ENCODE measurements around the gene BEST4. TPM values are rescaled to one million over a fixed set of nuclear protein-coding genes. Genes with fewer than 3 reads are reported as not detected.

The BEST4 gene
- total and polyA plus RNA-seq, 2 of the 13 experiments (the other 11 are each of a cell fraction or from before 2014, with no cell fraction given) = 0.77 to 1.4 TPM

DNA sequence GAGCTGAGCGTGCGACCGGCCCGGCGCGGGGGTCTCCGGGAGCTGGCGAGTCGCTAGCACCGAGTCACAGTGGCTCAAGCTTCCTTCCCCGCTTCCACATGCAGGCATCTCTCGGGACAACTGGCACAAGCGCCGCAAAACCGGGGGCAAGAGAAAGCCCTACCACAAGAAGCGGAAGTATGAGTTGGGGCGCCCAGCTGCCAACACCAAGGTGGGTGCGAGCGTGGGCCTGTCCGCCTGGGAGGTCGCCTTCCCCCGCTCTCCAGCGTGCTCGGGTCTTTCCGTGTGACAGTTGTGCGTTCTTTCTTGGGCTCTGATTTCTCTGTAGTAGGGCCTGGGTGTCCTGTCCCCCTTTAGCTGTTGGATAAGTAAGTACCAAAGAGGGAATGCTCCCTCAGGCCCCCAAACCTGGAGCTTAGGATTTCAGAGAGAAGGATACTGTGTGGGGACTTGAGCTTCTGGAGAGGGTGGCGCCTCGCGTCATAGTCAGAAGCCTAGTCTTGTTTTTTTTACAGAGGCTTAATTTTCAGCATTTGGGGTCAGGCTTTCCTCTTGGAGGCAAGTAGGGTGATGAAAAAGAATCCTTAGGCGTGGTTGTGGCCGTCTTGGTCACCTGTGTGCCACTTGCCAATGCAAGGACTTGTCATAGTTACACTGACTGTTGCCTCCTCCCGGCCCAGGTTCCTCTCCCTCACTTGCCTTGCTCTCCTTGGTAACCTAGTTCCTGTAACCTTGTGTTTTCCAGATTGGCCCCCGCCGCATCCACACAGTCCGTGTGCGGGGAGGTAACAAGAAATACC lies 11.8 kb downstream of the BEST4 start (continued):
- TF ChIP-seq ZSCAN22 (CRISPR knock-in tag; IDR thresholded peaks at IDR 0.05) = peak; percentile 38; the same call in 1 of the 2 replicates
- TF ChIP-seq, protein P1, sequence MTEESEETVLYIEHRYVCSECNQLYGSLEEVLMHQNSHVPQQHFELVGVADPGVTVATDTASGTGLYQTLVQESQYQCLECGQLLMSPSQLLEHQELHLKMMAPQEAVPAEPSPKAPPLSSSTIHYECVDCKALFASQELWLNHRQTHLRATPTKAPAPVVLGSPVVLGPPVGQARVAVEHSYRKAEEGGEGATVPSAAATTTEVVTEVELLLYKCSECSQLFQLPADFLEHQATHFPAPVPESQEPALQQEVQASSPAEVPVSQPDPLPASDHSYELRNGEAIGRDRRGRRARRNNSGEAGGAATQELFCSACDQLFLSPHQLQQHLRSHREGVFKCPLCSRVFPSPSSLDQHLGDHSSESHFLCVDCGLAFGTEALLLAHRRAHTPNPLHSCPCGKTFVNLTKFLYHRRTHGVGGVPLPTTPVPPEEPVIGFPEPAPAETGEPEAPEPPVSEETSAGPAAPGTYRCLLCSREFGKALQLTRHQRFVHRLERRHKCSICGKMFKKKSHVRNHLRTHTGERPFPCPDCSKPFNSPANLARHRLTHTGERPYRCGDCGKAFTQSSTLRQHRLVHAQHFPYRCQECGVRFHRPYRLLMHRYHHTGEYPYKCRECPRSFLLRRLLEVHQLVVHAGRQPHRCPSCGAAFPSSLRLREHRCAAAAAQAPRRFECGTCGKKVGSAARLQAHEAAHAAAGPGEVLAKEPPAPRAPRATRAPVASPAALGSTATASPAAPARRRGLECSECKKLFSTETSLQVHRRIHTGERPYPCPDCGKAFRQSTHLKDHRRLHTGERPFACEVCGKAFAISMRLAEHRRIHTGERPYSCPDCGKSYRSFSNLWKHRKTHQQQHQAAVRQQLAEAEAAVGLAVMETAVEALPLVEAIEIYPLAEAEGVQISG (CRISPR knock-in tag; IDR thresholded peaks at IDR 0.05) = no peak
- no peak for TF ChIP-seq ZNF224 (CRISPR knock-in tag; IDR thresholded peaks at IDR 0.05)
- no peak for TF ChIP-seq TOPORS (CRISPR knock-in tag; IDR thresholded peaks at IDR 0.05)
- TF ChIP-seq, protein P2, sequence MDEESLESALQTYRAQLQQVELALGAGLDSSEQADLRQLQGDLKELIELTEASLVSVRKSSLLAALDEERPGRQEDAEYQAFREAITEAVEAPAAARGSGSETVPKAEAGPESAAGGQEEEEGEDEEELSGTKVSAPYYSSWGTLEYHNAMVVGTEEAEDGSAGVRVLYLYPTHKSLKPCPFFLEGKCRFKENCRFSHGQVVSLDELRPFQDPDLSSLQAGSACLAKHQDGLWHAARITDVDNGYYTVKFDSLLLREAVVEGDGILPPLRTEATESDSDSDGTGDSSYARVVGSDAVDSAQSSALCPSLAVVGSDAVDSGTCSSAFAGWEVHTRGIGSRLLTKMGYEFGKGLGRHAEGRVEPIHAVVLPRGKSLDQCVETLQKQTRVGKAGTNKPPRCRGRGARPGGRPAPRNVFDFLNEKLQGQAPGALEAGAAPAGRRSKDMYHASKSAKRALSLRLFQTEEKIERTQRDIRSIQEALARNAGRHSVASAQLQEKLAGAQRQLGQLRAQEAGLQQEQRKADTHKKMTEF (CRISPR knock-in tag; IDR thresholded peaks at IDR 0.05) = no peak
- TF ChIP-seq GFI1 (CRISPR knock-in tag; IDR thresholded peaks at IDR 0.05; ENCODE audit: borderline replicate concordance) = no peak
- no peak for TF ChIP-seq TSC22D2 (CRISPR knock-in tag; IDR thresholded peaks at IDR 0.05; ENCODE audit: borderline replicate concordance)
- TF ChIP-seq ZNF260 (CRISPR knock-in tag; IDR thresholded peaks at IDR 0.05; ENCODE audit: borderline replicate concordance, low read depth) = no peak
- TF ChIP-seq ZFP1 (CRISPR knock-in tag; IDR thresholded peaks at IDR 0.05) = no peak
- no peak for TF ChIP-seq ARID2 (CRISPR knock-in tag; IDR thresholded peaks at IDR 0.05; ENCODE audit: borderline replicate concordance)
- TF ChIP-seq ESRRA (CRISPR knock-in tag; IDR thresholded peaks at IDR 0.05; ENCODE audit: low read depth) = no peak; the same call in 1 of the 2 replicates
- no peak for TF ChIP-seq ZNF614 (CRISPR knock-in tag; IDR thresholded peaks at IDR 0.05; ENCODE audit: borderline replicate concordance)
- no peak for TF ChIP-seq TARDBP (CRISPR knock-in tag; IDR thresholded peaks at IDR 0.05)
- no peak for TF ChIP-seq ZFP36L1 (CRISPR knock-in tag; IDR thresholded peaks at IDR 0.05)
- TF ChIP-seq SPEN (CRISPR knock-in tag; IDR thresholded peaks at IDR 0.05; ENCODE audit: low read depth) = no peak
- no peak for TF ChIP-seq EZH2 (conservative IDR thresholded peaks at IDR 0.05; ENCODE audit: low read depth, low read length)
- TF ChIP-seq KLF11 (CRISPR knock-in tag; IDR thresholded peaks at IDR 0.05) = no peak
- TF ChIP-seq ZBTB21 (CRISPR knock-in tag; IDR thresholded peaks at IDR 0.05) = no peak
- no peak for TF ChIP-seq ZFP36 (IDR thresholded peaks at IDR 0.05; ENCODE audit: borderline replicate concordance, low read depth, low read length, partially characterized antibody)
- 0 out of 2 replicates have a peak, but pooled peaks have one; percentile 58 for TF ChIP-seq ZNF558 (CRISPR knock-in tag; IDR thresholded peaks at IDR 0.05; ENCODE audit: borderline replicate concordance)
- no peak for TF ChIP-seq ZFYVE20 (CRISPR knock-in tag; IDR thresholded peaks at IDR 0.05; ENCODE audit: borderline replicate concordance, low read depth)
- TF ChIP-seq, protein P3, sequence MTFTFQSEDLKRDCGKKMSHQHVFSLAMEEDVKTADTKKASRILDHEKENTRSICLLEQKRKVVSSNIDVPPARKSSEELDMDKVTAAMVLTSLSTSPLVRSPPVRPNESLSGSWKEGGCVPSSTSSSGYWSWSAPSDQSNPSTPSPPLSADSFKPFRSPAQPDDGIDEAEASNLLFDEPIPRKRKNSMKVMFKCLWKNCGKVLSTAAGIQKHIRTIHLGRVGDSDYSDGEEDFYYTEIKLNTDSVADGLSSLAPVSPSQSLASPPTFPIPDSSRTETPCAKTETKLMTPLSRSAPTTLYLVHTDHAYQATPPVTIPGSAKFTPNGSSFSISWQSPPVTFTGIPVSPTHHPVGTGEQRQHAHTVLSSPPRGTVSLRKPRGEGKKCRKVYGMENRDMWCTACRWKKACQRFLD (CRISPR knock-in tag; IDR thresholded peaks at IDR 0.05; ENCODE audit: borderline replicate concordance) = no peak
- TF ChIP-seq ZNF337 (CRISPR knock-in tag; IDR thresholded peaks at IDR 0.05; ENCODE audit: borderline replicate concordance, low read depth) = no peak
- no peak for TF ChIP-seq SSRP1 (CRISPR knock-in tag; IDR thresholded peaks at IDR 0.05)

All from HepG2 (cell line).